ENCODE measurements around the gene CMIP.

- TF ChIP-seq CTCF (IDR thresholded peaks at IDR 0.05) (no peak), POLR2A (IDR thresholded peaks at IDR 0.05) (no peak)
Measured at GRCh38 chr16:81513204-81514040, 68.8 kb downstream of the CMIP start.

All from thyroid gland (tissue), 4 donors.